Omental fat pad (tissue), 4 donors: ENCODE results near the gene IL1RN. TPM values are rescaled to one million over a fixed set of nuclear protein-coding genes. Genes with fewer than 3 reads are reported as not detected.
A peak's percentile ranks its signal among the peaks of the same experiment; 100 is the strongest.

ENCODE experiments used
- ATAC-seq: fragments of 150-250 bp; one replicate; pipeline ENCODE4 v1.9.1; 2016; ENCODE audit warnings: mild to moderate bottlenecking, moderate library complexity; ENCODE audit not compliant: low FRiP score
- DNase-seq: peaks from one replicate; pipeline ENCODE4 v3.0.0-alpha.2; 2019; ENCODE audit warnings: low spot score
- total RNA-seq, 4 donors: library from RNA; depleted of rRNA; stranded (reverse); fragments of >200 nt; gene quantifications; one replicate each; pipeline ENCODE4 v1.1.0, GENCODE V29; 2016
- TF ChIP-seq, protein P1 (sequence below), 3 donors: fragments of 450-650 bp; IDR thresholded peaks; one replicate each; pipeline ENCODE4 v1.5.1; 2016 to 2017; ENCODE audit warnings: antibody characterized with exemption in 3 of 3, mild to moderate bottlenecking in 3 of 3, moderate library complexity in 2 of 3

The IL1RN gene
- total RNA-seq, 4 donors from 2014 or later = 4.8 to 114 (median 7.1) TPM

DNA sequence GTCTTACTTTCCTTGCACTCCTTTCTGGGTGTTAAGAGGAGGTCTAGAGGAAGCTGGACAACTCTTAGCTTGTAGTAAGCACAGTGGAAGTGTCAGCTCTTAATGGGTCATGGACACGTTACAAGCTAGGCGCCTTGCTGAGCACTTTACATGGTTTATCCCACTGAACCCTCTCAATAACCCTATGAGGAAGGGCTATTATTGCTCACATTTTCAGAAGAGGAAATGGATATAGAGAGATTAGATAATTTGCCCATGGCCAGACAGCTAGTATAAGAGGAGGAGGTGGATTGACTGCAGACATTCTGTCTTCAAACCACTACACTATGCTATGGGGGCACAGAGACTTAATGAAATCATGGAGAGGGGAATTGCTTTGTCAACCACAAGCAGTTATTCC, 8.3 kb upstream of the IL1RN start:
- TF ChIP-seq, protein P1, sequence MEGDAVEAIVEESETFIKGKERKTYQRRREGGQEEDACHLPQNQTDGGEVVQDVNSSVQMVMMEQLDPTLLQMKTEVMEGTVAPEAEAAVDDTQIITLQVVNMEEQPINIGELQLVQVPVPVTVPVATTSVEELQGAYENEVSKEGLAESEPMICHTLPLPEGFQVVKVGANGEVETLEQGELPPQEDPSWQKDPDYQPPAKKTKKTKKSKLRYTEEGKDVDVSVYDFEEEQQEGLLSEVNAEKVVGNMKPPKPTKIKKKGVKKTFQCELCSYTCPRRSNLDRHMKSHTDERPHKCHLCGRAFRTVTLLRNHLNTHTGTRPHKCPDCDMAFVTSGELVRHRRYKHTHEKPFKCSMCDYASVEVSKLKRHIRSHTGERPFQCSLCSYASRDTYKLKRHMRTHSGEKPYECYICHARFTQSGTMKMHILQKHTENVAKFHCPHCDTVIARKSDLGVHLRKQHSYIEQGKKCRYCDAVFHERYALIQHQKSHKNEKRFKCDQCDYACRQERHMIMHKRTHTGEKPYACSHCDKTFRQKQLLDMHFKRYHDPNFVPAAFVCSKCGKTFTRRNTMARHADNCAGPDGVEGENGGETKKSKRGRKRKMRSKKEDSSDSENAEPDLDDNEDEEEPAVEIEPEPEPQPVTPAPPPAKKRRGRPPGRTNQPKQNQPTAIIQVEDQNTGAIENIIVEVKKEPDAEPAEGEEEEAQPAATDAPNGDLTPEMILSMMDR (IDR thresholded peaks at IDR 0.05) = no peak
- DNase-seq (no peak), ATAC-seq (no peak)

DNA sequence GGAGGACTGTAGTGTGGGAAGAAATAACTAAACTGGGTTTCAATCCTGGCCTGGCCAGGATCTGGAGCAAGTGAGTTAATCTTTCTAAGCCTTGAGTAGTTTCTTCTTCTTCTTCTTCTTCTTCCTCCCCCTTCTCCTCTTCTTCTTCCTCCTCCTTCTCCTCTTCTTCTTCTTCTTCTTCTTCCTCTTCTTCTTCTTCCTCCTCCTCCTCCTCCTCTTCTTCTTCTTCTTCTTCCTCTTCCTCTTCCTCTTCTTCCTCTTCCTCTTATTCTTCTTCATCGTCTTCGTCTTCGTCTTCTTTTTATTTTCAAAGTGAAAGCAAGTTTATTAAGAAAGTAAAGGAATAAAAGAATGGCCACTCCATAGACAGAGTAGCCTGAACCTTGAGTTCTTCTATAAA, 6.5 kb upstream of the IL1RN start:
- TF ChIP-seq, protein P1 (IDR thresholded peaks at IDR 0.05) = no peak
- ATAC-seq (no peak), DNase-seq (no peak)

DNA sequence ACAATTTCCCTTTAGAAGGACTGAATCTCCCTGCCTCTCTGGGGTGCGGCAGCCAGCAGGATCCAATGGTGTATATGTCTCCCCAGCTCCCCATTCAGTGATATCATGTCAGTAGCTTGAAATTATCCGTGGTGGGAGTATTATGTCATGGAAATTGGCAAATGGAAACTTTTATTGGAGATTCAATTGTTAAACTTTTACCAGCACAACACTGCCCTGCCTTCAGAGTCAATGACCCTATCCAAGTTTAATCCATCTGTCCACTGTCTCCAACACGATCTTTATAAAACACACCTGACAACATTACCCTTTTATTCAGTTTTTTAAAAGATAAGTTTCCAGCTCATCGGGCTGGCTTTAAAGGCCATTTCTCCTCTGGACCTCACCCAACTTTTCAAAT, 5.0 kb upstream of the IL1RN start:
- ATAC-seq = no peak
- DNase-seq = no peak
- TF ChIP-seq, protein P1 (IDR thresholded peaks at IDR 0.05) = no peak

DNA sequence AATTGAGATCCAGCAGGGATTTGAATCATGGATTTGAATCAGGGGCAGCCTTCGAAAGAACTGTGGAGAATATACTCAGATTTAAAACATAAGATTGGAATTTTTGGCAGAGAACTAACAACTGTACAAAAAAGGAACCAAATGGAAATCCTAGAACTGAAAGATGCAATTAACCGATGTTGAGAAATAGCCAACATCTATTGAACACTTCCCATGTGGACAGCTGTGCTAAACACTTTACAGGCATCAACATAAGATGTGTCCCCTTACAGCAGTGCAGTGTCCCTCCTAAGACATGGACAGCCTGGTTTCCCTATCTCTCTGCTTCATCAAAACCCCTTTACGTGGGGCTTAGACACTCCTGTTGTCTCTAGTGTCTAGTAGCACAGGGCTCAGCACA, 3.7 kb upstream of the IL1RN start:
- ATAC-seq = no peak
- TF ChIP-seq, protein P1 (IDR thresholded peaks at IDR 0.05) = no peak
- DNase-seq = no peak

DNA sequence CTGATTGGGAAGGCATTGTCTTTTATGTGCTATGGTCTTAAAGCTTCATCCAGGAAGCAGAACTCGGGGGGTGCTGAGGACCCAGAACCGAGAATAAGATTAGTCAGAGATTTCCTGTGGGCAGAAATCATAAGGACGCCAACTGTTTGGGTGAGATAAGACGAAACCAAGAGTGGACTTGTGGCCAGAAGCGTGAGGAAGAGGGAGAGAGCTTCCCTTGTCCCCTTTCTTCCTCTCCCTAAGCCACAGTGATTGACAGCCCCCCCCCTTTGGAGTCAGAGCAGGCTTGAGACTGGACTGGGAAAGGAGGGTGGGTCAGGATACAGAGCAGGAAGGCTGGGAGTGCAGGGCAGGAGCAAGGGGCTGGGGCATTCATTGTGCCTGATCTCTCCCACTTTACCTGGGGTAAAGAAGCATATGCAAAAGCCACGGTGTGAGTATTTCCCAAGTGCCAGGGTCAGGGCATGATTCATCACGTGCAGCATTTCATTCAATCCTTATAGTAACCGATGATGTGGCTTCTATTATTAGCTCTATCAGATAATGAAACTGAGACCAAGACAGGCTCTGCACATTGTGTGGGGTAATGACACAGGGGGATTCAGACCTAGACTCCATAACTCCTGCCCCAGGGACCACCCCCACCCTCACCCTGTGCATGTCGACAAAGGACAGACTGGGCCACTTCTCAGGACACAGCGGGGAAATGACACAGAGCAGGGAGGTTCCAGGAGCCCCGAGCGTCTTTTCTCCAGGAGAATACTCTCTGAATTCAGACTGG, 3.0 kb upstream of the IL1RN start:
- TF ChIP-seq, protein P1 (IDR thresholded peaks at IDR 0.05) = no peak
- ATAC-seq (peak; percentile 50), DNase-seq (no peak)

DNA sequence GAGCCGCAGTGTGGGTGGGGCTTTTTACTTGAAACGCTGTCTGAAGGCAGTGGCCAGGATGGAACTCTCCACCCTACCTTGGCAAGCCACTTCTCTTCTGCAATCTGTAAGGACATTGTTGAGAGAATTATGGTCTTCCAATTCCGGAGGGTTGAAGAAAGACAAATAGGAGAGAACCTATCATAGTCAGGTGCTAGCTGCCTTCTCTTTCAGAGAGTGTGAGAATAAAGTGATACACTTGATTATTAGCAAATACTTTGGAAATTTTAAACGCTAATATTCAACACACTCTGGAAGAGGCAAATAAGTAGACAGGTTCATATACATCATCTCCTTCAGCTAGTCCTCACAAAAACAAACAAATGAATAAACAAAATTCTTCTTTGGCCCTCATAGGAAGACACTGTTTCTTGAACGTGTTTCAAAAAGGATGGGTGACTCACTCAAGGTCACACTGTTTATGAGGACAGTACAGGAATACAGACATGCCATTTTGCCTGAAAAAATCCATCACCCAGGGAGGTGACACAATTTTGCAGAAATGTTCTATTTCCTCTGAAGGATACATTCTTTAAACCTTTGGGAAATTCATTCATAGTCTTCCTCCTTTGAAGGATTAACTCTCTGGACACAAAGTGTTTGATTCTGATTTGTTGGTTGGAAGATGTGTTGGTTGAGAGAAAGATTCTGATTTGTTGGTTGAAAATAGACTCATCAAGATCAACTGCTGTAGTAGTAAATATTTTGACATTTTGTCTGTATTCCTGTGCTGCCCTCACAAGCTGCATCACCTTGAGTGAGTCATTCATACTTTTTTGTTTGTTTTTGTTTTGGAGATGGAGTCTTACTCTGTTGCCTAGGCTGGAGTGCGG, 2.2 kb upstream of the IL1RN start:
- DNase-seq (no peak), ATAC-seq (no peak)
- TF ChIP-seq, protein P1 (IDR thresholded peaks at IDR 0.05) = no peak
